ENCODE results near the gene APOBEC3G.
"Not testable (repeated sequence)": the region's sequence is repeated elsewhere in the genome, so short reads cannot be mapped to it uniquely, and the experiment has no call there.

DNA sequence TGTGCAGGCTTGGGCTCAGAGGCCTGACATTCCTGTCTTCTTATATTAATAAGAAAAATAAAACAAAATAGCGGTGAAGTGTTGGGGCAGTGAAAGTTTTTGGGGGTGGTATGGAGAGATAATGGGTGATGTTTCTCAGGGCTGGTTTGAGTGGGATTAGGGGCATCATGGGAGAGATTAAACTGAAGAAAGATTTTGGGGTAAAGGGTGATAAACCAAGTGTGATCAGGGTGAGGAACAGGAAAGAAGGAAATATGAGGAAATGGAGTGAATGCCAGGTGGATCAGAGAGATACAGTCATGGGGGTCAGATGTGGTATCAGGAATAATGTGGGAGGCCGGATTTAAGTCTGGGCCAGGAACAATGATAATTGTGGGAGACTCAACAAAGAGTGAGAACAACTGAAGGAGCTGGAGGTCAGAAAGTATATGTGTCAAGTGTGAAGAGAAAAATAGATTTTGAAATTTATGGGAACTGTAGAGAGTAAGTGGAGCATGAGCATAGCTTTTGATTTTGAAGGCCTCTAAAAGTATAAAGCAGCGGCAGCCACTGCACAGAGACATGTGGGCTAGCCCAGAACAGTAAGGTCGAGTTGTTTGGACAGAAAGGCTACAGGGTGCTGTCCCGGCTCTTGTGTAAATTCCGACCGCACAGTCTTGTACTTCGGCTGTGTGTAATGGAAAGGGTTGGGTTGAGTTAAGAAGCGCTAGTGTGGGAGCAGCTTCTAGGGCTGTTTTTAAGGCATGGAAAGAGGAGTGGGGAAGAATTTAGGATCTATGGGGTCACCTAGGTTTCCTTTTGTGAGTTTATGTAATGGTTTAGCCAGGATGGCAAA, 10.4 kb upstream of the APOBEC3G start:
- TF ChIP-seq CTCF (conservative IDR thresholded peaks at IDR 0.05; ENCODE audit: low read depth, low read length); MXI1 (IDR thresholded peaks at IDR 0.05; ENCODE audit: borderline replicate concordance, low read depth, low read length); CEBPB (IDR thresholded peaks at IDR 0.05; ENCODE audit: low read depth, low read length): not testable (repeated sequence)
